VCaP (cell line): ENCODE measurements around the gene DYNC2H1.

Experiments
- H3K27ac ChIP-seq: fragments of 450-650 bp; 2 replicates; pipeline ENCODE4 v1.5.1; 2017
- CTCF ChIP-seq: fragments of 450-650 bp; conservative IDR thresholded peaks from 2 replicates; pipeline ENCODE4 v1.5.1; 2017; ENCODE audit warnings: mild to moderate bottlenecking, moderate library complexity

Gene DYNC2H1

GRCh38 chr11:103499710-103500340 is 390.6 kb downstream of the DYNC2H1 start:
- no peak for TF ChIP-seq CTCF

GRCh38 chr11:103515283-103515682 is 406.1 kb downstream of the DYNC2H1 start:
- H3K27ac ChIP-seq: no peak overlapping the region
- no peak for TF ChIP-seq CTCF

More at GRCh38 chr11:103499710-103500340, 390.6 kb downstream of the DYNC2H1 start:
- no peak overlapping the region for H3K27ac ChIP-seq

GRCh38 chr11:103520792-103521191 is 411.6 kb downstream of the DYNC2H1 start:
- H3K27ac ChIP-seq: no peak overlapping the region
- TF ChIP-seq CTCF: no peak

GRCh38 chr11:103525069-103525468 is 415.8 kb downstream of the DYNC2H1 start:
- TF ChIP-seq CTCF: no peak
- no peak overlapping the region for H3K27ac ChIP-seq

GRCh38 chr11:103528046-103528445 is 418.8 kb downstream of the DYNC2H1 start:
- no peak for TF ChIP-seq CTCF
- H3K27ac ChIP-seq: no peak overlapping the region

GRCh38 chr11:103528596-103528995 is 419.4 kb downstream of the DYNC2H1 start:
- no peak overlapping the region for H3K27ac ChIP-seq
- no peak for TF ChIP-seq CTCF

- TF ChIP-seq CTCF: no peak
- no peak overlapping the region for H3K27ac ChIP-seq
Measured at GRCh38 chr11:103529181-103529684, 420.0 kb downstream of the DYNC2H1 start.
